GM21619 (cell line): ENCODE results near the gene KDELR3.

Source experiments
- ATAC-seq: cut with Tn5 transposase; IDR thresholded peaks from one replicate; pipeline ENCODE4 v1.9.1; 2021; ENCODE audit not compliant: unreplicated experiment

Gene KDELR3

GRCh38 chr22:38437416-38437815 lies 30.5 kb upstream of the KDELR3 start:
- no peak for ATAC-seq

GRCh38 chr22:38440747-38441350 lies 27.0 kb upstream of the KDELR3 start:
- ATAC-seq, result no peak

GRCh38 chr22:38441620-38442287 lies 26.1 kb upstream of the KDELR3 start:
- no peak for ATAC-seq

- ATAC-seq, result no peak
Measured at GRCh38 chr22:38442967-38443627, 24.8 kb upstream of the KDELR3 start.

GRCh38 chr22:38443628-38444521 lies 24.0 kb upstream of the KDELR3 start:
- ATAC-seq, result no peak

- ATAC-seq, result no peak
Measured at GRCh38 chr22:38444783-38445182, 23.1 kb upstream of the KDELR3 start.

- no peak for ATAC-seq
Measured at GRCh38 chr22:38446018-38446601, 21.8 kb upstream of the KDELR3 start.

GRCh38 chr22:38448945-38449745 lies 18.8 kb upstream of the KDELR3 start:
- ATAC-seq, result no peak

- no peak for ATAC-seq
Measured at GRCh38 chr22:38449776-38450175, 18.1 kb upstream of the KDELR3 start.

GRCh38 chr22:38450234-38450797 lies 17.6 kb upstream of the KDELR3 start:
- no peak for ATAC-seq

GRCh38 chr22:38451404-38451803 lies 16.5 kb upstream of the KDELR3 start:
- ATAC-seq, result no peak

GRCh38 chr22:38451864-38452263 lies 16.0 kb upstream of the KDELR3 start:
- no peak for ATAC-seq

- ATAC-seq, result no peak
Measured at GRCh38 chr22:38452373-38453065, 15.4 kb upstream of the KDELR3 start.

GRCh38 chr22:38453066-38453672 lies 14.7 kb upstream of the KDELR3 start:
- no peak for ATAC-seq

- ATAC-seq, result no peak
Measured at GRCh38 chr22:38453996-38454352, 13.9 kb upstream of the KDELR3 start.

GRCh38 chr22:38454353-38455075 lies 13.4 kb upstream of the KDELR3 start:
- ATAC-seq, result no peak

GRCh38 chr22:38455076-38455529 lies 12.8 kb upstream of the KDELR3 start, which contains the start of gene KCNJ4:
Gene KCNJ4, minus strand, starts transcription at chr22:38455199. Its CDS starts 27,067 bp downstream, at chr22:38428132.
- ATAC-seq, result no peak
